ENCODE measurements around the gene TBC1D9B.

DNA sequence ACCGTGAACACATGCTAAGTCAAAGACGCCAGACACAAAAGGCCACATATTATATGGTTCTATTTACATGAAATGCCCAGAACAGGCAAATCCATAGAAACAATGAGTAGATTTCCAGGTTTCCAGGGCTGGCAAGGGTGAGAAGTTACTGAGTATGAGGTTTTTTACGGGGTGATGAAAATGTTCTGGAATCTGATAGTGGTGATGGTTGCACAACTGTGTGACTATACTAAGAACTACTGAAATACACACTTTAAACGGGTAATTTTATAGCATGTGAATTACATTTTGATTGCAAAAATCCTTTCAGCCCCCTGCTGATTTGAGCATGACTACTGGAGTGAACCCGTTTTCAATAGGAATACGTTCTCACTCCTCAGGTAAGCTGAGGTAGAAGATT, 46.7 kb upstream of the TBC1D9B start:
- TF ChIP-seq, protein P1, sequence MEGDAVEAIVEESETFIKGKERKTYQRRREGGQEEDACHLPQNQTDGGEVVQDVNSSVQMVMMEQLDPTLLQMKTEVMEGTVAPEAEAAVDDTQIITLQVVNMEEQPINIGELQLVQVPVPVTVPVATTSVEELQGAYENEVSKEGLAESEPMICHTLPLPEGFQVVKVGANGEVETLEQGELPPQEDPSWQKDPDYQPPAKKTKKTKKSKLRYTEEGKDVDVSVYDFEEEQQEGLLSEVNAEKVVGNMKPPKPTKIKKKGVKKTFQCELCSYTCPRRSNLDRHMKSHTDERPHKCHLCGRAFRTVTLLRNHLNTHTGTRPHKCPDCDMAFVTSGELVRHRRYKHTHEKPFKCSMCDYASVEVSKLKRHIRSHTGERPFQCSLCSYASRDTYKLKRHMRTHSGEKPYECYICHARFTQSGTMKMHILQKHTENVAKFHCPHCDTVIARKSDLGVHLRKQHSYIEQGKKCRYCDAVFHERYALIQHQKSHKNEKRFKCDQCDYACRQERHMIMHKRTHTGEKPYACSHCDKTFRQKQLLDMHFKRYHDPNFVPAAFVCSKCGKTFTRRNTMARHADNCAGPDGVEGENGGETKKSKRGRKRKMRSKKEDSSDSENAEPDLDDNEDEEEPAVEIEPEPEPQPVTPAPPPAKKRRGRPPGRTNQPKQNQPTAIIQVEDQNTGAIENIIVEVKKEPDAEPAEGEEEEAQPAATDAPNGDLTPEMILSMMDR (IDR thresholded peaks at IDR 0.05; ENCODE audit: borderline replicate concordance, extremely low read depth, low read length, poor library complexity, severe bottlenecking) = no peak
- TF ChIP-seq EZH2 (IDR thresholded peaks at IDR 0.05; ENCODE audit: borderline replicate concordance, low read depth, low read length, severe bottlenecking) = no peak
